ENCODE data around the gene MED26. TPM values are rescaled to one million over a fixed set of nuclear protein-coding genes. Genes with fewer than 3 reads are reported as not detected.

The MED26 gene
- total and polyA plus RNA-seq, 9 of the 15 experiments (the other 6 are each of a cell fraction or from before 2014, with no cell fraction given) = 0.71 to 15.1 (median 6.2) TPM

DNA sequence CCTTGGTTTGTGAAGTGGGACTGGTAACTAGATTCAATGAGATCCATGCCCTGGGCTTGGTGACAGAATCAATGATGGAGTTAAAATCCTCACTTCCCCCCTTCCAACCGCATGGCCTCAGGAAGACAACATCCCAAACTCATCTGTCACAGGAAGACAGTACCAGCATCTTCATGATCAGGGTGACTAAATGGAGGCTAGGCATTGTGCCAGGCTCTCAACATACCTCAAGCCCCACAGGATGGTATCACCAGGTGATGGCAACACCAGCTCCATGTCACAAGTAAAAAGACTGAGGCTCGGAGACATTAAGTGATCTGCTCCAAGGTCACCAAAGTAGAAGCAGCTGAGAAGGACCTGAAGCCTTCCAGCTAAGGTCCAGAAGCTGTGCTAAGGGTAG is 14.2 kb downstream of the MED26 start:
- TF ChIP-seq FOXK2 (conservative IDR thresholded peaks at IDR 0.05 in 1 of 2, IDR thresholded peaks at IDR 0.05 in 1 of 2; ENCODE audit: low read depth in 2 of 2) (no peak), ZBTB17 (CRISPR knock-in tag; IDR thresholded peaks at IDR 0.05) (no peak), POLR2H (tag; IDR thresholded peaks at IDR 0.05; ENCODE audit: low read depth) (no peak), ZNF347 (CRISPR knock-in tag; IDR thresholded peaks at IDR 0.05; ENCODE audit: low read depth) (no peak), BRCA1 (IDR thresholded peaks at IDR 0.05) (no peak), BRCA1 (CRISPR knock-in tag; IDR thresholded peaks at IDR 0.05) (no peak), ESRRB (CRISPR knock-in tag; IDR thresholded peaks at IDR 0.05; ENCODE audit: borderline replicate concordance) (no peak), GABPA (tag; conservative IDR thresholded peaks at IDR 0.05; ENCODE audit: low read depth) (no peak)
- TF ChIP-seq, protein P1, sequence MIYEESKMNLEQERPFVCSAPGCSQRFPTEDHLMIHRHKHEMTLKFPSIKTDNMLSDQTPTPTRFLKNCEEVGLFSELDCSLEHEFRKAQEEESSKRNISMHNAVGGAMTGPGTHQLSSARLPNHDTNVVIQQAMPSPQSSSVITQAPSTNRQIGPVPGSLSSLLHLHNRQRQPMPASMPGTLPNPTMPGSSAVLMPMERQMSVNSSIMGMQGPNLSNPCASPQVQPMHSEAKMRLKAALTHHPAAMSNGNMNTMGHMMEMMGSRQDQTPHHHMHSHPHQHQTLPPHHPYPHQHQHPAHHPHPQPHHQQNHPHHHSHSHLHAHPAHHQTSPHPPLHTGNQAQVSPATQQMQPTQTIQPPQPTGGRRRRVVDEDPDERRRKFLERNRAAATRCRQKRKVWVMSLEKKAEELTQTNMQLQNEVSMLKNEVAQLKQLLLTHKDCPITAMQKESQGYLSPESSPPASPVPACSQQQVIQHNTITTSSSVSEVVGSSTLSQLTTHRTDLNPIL (CRISPR knock-in tag; IDR thresholded peaks at IDR 0.05) = no peak
- TF ChIP-seq, protein P2, sequence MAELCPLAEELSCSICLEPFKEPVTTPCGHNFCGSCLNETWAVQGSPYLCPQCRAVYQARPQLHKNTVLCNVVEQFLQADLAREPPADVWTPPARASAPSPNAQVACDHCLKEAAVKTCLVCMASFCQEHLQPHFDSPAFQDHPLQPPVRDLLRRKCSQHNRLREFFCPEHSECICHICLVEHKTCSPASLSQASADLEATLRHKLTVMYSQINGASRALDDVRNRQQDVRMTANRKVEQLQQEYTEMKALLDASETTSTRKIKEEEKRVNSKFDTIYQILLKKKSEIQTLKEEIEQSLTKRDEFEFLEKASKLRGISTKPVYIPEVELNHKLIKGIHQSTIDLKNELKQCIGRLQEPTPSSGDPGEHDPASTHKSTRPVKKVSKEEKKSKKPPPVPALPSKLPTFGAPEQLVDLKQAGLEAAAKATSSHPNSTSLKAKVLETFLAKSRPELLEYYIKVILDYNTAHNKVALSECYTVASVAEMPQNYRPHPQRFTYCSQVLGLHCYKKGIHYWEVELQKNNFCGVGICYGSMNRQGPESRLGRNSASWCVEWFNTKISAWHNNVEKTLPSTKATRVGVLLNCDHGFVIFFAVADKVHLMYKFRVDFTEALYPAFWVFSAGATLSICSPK (IDR thresholded peaks at IDR 0.05; ENCODE audit: borderline replicate concordance) = no peak
- TF ChIP-seq, protein P3, sequence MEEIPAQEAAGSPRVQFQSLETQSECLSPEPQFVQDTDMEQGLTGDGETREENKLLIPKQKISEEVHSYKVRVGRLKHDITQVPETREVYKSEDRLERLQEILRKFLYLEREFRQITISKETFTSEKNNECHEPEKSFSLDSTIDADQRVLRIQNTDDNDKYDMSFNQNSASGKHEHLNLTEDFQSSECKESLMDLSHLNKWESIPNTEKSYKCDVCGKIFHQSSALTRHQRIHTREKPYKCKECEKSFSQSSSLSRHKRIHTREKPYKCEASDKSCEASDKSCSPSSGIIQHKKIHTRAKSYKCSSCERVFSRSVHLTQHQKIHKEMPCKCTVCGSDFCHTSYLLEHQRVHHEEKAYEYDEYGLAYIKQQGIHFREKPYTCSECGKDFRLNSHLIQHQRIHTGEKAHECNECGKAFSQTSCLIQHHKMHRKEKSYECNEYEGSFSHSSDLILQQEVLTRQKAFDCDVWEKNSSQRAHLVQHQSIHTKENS (CRISPR knock-in tag; IDR thresholded peaks at IDR 0.05) = no peak
- TF ChIP-seq, protein P4, sequence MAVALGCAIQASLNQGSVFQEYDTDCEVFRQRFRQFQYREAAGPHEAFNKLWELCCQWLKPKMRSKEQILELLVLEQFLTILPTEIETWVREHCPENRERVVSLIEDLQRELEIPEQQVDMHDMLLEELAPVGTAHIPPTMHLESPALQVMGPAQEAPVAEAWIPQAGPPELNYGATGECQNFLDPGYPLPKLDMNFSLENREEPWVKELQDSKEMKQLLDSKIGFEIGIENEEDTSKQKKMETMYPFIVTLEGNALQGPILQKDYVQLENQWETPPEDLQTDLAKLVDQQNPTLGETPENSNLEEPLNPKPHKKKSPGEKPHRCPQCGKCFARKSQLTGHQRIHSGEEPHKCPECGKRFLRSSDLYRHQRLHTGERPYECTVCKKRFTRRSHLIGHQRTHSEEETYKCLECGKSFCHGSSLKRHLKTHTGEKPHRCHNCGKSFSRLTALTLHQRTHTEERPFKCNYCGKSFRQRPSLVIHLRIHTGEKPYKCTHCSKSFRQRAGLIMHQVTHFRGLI (CRISPR knock-in tag; IDR thresholded peaks at IDR 0.05) = no peak
- Histone ChIP-seq H3K9me1 (ENCODE audit: control insufficient read depth, insufficient read depth, low read length) (peaks cover 15% of the 10 kb centered on the region), H3K4me2 (ENCODE audit: insufficient read depth, low read length) (no peak overlapping the region), H3K79me2 (ENCODE audit: control insufficient read depth, insufficient read depth, low read length) (peaks cover 98% of the 10 kb centered on the region), H3K4me3 (no peak overlapping the region), H3K9ac (ENCODE audit: insufficient read depth in 1 of 2, low read depth in 2 of 2, low read length in 2 of 2) (peak overlapping the region in 1 of 2 experiments; percentile 21; a peak in 1 of 4 replicates), H4K20me1 (replicated peaks; ENCODE audit: control insufficient read depth, insufficient read depth, low read length) (peaks cover 80% of the 10 kb centered on the region), H3K4me1 (replicated peaks in 1 of 2; ENCODE audit: control insufficient read depth in 2 of 2, insufficient read depth in 2 of 2, low read length in 2 of 2) (peaks cover 10 to 14% of the 10 kb centered on the region in 2 experiments; a peak in 4 of 5 replicates), H3K27me3 (ENCODE audit: control insufficient read depth in 2 of 2, insufficient read depth in 2 of 2, low read length in 2 of 2) (no peaks in the 10 kb centered on the region), H3K27ac (ENCODE audit: extremely low read depth, low read depth, low read length) (no peak overlapping the region), H2AFZ (ENCODE audit: low read depth, low read length) (no peak overlapping the region), H3K36me3 (ENCODE audit: control insufficient read depth, insufficient read depth, low read length) (peaks cover 10% of the 10 kb centered on the region; the same call in 2 of the 3 replicates), H3K9me3 (replicated peaks; ENCODE audit: control insufficient read depth, insufficient read depth, low read depth, low read length) (no peaks in the 10 kb centered on the region)
- ATAC-seq (no peak), DNase-seq (ENCODE audit: extremely low read depth in 1 of 4, low spot score in 3 of 4) (no peak), FAIRE-seq (no peak)
- CTCF ChIA-PET (ENCODE audit: low intra/inter-chr PET ratio) = no interaction called here
- intact Hi-C loops (cut with micrococcal nuclease) = no loop called here
- WGBS (ENCODE audit: insufficient coverage, low coverage, missing lambda C conversion rate) = 91% methylated on average over 2 of the region's 2 CpGs
- in situ Hi-C loops (cut with MboI) = no loop called here
- BruUV-seq (replicated peaks) = no TSS peak
- POLR2A ChIA-PET = interaction anchor here (0.6 to 5.6 kb wide), 4 partner anchors 8 to 57 kb away, joined by 3 to 52 read pairs (median 4); partner anchors contain the start of gene MED26

Measured in K562 (cell line).